Activated B cell treated with CpG ODN at 0.5 μM for 24 hours (primary cell): ENCODE data around the gene BRS3. TPM values are rescaled to one million over a fixed set of nuclear protein-coding genes. Genes with fewer than 3 reads are reported as not detected.

Experiments used
- ATAC-seq: fragments of 200-7000 bp; cut with Tn5 transposase; one replicate; pipeline ENCODE4 v1.10.0; 2021; ENCODE audit warnings: low read depth, mild to moderate bottlenecking, moderate library complexity
- CTCF ChIA-PET: fragments of 350-600 bp; sonication (Branson Sonifier 250); formaldehyde crosslinking; loops from one replicate; lab custom pipeline; 2021; ENCODE audit warnings: antibody characterized with exemption; lab: Charles Lee
- POLR2A ChIA-PET: fragments of 350-600 bp; sonication (Branson Sonifier 250); formaldehyde crosslinking; loops from one replicate; lab custom pipeline; 2021; ENCODE audit warnings: antibody characterized with exemption; lab: Charles Lee
- DNase-seq: peaks from one replicate; pipeline ENCODE4 v3.0.0; 2022
- H3K27ac Mint-ChIP-seq: one replicate; pipeline ENCODE4 v1.8.0; 2020; ENCODE audit warnings: mixed read lengths
- H3K27me3 Mint-ChIP-seq: one replicate; pipeline ENCODE4 v1.8.0; 2021; ENCODE audit warnings: mixed read lengths
- H3K36me3 Mint-ChIP-seq: one replicate; pipeline ENCODE4 v1.8.0; 2021; ENCODE audit warnings: low read depth, mixed read lengths
- H3K4me1 Mint-ChIP-seq: one replicate; pipeline ENCODE4 v1.8.0; 2021; ENCODE audit warnings: mixed read lengths
- H3K4me3 Mint-ChIP-seq: one replicate; pipeline ENCODE4 v1.8.0; 2020; ENCODE audit warnings: mild to moderate bottlenecking, mixed read lengths
- H3K9me3 Mint-ChIP-seq: one replicate; pipeline ENCODE4 v1.8.0; 2020; ENCODE audit warnings: mixed read lengths
- intact Hi-C: fragments of 100-400 bp; cut with micrococcal nuclease; formaldehyde crosslinking; loops from one replicate; pipeline ENCODE4 v1.15.1; 2024
- total RNA-seq: library from RNA; stranded (reverse); gene quantifications from 2 replicates; pipeline ENCODE4 v1.2.3, GENCODE V29; 2022
- TF ChIP-seq, protein P1 (sequence below): fragments of 200-600 bp; IDR thresholded peaks from one replicate; pipeline ENCODE4 v1.8.0; 2022; ENCODE audit warnings: antibody characterized with exemption, mild to moderate bottlenecking

Gene BRS3
- total RNA-seq, 1 donor from 2014 or later, result not detected

DNA sequence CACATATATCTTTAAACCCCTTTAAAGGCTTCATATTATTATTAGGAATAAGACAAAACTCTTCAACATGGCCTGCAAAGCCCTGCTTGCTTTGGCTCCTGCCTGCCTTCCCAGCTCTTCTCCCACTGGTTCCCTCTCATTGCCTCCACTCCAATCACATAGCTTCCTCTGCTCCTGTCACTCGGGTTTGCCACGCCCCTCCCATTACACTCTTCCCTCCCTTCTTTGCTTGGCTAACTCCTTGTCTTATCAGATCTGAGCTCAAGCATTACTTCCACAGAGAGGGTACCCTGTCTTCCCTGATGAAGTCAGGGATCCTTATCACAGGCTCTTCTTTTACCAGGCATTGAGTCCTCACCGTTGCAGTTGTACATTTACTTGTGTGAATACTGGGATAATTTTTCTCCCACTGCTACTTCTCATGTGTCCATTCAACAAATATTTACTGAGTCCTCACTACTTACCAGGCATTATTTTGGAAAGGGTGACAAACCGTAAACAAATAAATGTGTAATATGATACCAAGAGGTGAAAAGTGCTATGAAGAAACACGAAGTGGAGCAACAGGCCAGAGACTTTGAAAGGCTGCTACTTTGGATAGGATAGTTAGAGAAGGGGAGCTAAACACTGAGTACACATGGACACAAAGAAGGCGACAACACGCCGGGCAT is 41.0 kb downstream of the BRS3 start:
- Mint-ChIP-seq H3K27ac (no peak overlapping the region), H3K9me3 (no peaks in the 10 kb centered on the region), H3K4me1 (no peaks in the 10 kb centered on the region), H3K36me3 (no peaks in the 10 kb centered on the region), H3K27me3 (peaks cover 2% of the 10 kb centered on the region), H3K4me3 (no peak overlapping the region)
- TF ChIP-seq, protein P1, sequence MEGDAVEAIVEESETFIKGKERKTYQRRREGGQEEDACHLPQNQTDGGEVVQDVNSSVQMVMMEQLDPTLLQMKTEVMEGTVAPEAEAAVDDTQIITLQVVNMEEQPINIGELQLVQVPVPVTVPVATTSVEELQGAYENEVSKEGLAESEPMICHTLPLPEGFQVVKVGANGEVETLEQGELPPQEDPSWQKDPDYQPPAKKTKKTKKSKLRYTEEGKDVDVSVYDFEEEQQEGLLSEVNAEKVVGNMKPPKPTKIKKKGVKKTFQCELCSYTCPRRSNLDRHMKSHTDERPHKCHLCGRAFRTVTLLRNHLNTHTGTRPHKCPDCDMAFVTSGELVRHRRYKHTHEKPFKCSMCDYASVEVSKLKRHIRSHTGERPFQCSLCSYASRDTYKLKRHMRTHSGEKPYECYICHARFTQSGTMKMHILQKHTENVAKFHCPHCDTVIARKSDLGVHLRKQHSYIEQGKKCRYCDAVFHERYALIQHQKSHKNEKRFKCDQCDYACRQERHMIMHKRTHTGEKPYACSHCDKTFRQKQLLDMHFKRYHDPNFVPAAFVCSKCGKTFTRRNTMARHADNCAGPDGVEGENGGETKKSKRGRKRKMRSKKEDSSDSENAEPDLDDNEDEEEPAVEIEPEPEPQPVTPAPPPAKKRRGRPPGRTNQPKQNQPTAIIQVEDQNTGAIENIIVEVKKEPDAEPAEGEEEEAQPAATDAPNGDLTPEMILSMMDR, result no peak
- intact Hi-C loops, result no loop called here
- DNase-seq (no peak), ATAC-seq (no peak)
- ChIA-PET CTCF (no interaction called here), POLR2A (no interaction called here)

DNA sequence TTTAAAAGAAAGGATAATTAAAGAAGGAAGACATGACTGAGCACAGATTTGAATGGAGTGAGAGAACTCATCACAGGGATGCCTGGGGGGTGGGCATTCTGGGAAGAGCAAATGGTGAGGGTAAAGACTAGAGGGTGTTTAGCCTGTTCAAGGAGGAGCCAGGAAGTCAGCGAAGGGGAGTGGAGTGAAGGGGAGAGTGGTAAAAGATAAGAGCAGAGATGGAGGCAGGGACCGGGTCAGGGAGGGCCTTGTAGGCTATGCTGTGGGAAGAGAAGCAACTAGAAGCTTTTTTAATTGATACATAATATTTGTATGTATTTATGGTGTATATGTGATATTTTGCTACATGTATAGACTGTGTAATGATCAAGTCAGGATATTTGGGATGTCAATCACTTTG is 42.0 kb downstream of the BRS3 start:
- DNase-seq (no peak), ATAC-seq (no peak)
- ChIA-PET POLR2A (no interaction called here), CTCF (no interaction called here)
- H3K4me3 Mint-ChIP-seq, result no peak overlapping the region
- no peaks in the 10 kb centered on the region for H3K36me3 Mint-ChIP-seq
- peaks cover 2% of the 10 kb centered on the region for H3K27me3 Mint-ChIP-seq
- H3K27ac Mint-ChIP-seq, result no peak overlapping the region
- TF ChIP-seq, protein P1, result no peak
- intact Hi-C loops, result no loop called here
- no peaks in the 10 kb centered on the region for H3K9me3 Mint-ChIP-seq
- no peaks in the 10 kb centered on the region for H3K4me1 Mint-ChIP-seq

DNA sequence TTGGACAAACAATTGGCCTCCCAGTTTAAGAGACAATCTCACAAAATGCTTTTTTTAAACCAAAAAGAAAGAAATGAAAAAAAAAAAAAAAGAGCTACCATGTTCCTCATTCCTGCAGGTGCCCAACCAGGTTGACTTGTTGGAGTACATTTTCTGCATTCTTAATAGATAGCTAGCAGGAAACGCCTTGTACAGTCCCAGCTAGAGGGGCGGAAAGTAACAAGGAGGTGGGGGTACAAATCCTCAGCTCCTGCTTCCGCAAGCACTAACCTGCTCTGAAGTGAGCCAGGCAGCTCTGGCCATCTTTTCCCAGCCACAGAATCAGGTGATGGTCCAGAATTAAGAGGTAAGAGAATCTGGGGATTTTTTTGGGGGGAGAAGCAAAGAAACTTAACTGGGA is 44.2 kb downstream of the BRS3 start, which contains the start of gene VGLL1:
TSS of gene VGLL1 (plus strand) at position 265 of the 400 bp plus-strand sequence. CDS start 3,806 bp downstream, outside the sequence.
- CTCF ChIA-PET, result no interaction called here
- Mint-ChIP-seq H3K4me3 (no peak within 1 kb of the TSS), H3K9me3 (no peaks in the 10 kb centered on the region), H3K27me3 (peaks cover 4% of the 10 kb centered on the region), H3K36me3 (no peaks in the 10 kb centered on the region), H3K4me1 (no peaks in the 10 kb centered on the region), H3K27ac (no peak within 1 kb of the TSS)
- TF ChIP-seq, protein P1, result no peak
- DNase-seq, result no peak
- no peak for ATAC-seq
- POLR2A ChIA-PET, result no interaction called here
- intact Hi-C loops, result no loop called here

DNA sequence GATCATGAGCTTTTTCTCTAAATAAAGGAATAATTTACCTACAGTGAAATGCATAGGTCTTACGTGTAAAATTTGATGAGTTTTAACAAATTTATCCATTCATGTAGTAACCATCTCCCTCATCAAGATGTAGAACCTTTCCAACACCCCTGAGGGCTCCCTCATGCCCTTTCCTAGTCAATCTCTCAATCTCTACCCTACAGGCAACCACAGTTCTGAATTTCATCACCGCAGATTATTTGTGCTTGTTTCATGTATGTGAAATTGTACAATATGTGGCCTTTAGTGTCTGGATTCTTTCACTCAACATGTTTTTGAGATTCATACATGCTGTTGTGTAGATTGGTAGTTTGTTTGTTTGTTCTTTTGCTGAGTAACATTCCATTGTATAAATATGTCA is 46.4 kb downstream of the BRS3 start:
- Mint-ChIP-seq H3K4me3 (no peak overlapping the region), H3K36me3 (no peaks in the 10 kb centered on the region), H3K4me1 (no peaks in the 10 kb centered on the region), H3K27ac (no peak overlapping the region), H3K27me3 (peaks cover 2% of the 10 kb centered on the region), H3K9me3 (no peaks in the 10 kb centered on the region)
- ATAC-seq (no peak), DNase-seq (no peak)
- CTCF ChIA-PET, result no interaction called here
- POLR2A ChIA-PET, result no interaction called here
- TF ChIP-seq, protein P1, result no peak
- intact Hi-C loops, result no loop called here

DNA sequence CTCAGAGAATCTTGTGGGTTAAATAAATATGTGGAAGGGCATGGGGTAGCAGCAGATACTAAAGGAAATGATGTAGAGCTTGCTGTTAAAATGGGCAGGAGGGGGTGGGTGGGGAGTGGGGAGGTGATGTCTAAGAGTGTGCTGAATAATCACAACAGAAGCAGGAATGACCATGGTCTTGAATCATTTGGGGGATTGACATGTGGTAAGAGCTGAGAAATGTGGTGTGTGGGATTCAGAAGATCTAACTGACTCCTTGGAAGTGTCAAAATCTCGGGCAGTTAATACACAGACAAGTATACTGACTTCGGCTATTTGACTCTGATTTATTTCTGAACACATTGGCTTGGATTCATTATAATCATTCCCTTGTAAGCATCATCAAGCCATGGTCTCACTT is 51.1 kb downstream of the BRS3 start:
- Mint-ChIP-seq H3K27me3 (peaks cover 6% of the 10 kb centered on the region), H3K36me3 (no peaks in the 10 kb centered on the region), H3K4me1 (no peaks in the 10 kb centered on the region), H3K4me3 (no peak overlapping the region), H3K9me3 (no peaks in the 10 kb centered on the region), H3K27ac (no peak overlapping the region)
- POLR2A ChIA-PET, result no interaction called here
- TF ChIP-seq, protein P1, result no peak
- intact Hi-C loops, result no loop called here
- DNase-seq (no peak), ATAC-seq (no peak)
- CTCF ChIA-PET, result no interaction called here
